Measurements from ENCODE around the gene NFATC2.

The NFATC2 gene

DNA sequence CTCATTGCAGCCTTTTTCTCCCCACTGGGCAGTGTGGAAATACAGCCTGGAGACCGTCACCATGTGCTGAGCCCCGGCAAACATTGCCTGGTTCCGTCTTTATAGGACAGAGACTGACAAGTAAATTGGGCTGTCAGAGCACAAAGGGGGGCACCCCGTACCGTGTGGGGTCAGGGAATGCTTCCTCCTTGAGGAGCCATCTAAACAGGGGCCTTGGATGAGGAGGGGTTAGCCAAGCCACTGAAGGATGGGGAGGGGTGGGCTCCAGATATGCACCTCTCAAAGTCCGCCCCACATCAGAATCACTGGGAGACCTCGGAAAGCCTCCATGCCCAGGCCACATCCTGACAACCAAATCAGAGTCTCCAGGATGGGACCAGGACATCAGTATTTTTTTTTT lies 73.9 kb downstream of the NFATC2 start:
- H3K4me3 ChIP-seq (replicated peaks; ENCODE audit: insufficient read depth, low read length), result no peak overlapping the region
- no peaks in the 10 kb centered on the region for H3K27me3 ChIP-seq (ENCODE audit: insufficient read depth, poor library complexity, severe bottlenecking)
- no peak overlapping the region for H3K27ac ChIP-seq (replicated peaks)
- no peak for TF ChIP-seq CTCF (IDR thresholded peaks at IDR 0.05; ENCODE audit: insufficient read depth, low read length)
- TF ChIP-seq GABPA (IDR thresholded peaks at IDR 0.05; ENCODE audit: low read depth), result no peak
- TF ChIP-seq, protein P1, sequence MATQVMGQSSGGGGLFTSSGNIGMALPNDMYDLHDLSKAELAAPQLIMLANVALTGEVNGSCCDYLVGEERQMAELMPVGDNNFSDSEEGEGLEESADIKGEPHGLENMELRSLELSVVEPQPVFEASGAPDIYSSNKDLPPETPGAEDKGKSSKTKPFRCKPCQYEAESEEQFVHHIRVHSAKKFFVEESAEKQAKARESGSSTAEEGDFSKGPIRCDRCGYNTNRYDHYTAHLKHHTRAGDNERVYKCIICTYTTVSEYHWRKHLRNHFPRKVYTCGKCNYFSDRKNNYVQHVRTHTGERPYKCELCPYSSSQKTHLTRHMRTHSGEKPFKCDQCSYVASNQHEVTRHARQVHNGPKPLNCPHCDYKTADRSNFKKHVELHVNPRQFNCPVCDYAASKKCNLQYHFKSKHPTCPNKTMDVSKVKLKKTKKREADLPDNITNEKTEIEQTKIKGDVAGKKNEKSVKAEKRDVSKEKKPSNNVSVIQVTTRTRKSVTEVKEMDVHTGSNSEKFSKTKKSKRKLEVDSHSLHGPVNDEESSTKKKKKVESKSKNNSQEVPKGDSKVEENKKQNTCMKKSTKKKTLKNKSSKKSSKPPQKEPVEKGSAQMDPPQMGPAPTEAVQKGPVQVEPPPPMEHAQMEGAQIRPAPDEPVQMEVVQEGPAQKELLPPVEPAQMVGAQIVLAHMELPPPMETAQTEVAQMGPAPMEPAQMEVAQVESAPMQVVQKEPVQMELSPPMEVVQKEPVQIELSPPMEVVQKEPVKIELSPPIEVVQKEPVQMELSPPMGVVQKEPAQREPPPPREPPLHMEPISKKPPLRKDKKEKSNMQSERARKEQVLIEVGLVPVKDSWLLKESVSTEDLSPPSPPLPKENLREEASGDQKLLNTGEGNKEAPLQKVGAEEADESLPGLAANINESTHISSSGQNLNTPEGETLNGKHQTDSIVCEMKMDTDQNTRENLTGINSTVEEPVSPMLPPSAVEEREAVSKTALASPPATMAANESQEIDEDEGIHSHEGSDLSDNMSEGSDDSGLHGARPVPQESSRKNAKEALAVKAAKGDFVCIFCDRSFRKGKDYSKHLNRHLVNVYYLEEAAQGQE (IDR thresholded peaks at IDR 0.05; ENCODE audit: insufficient replicate concordance, low read depth), result no peak
- TF ChIP-seq POLR2AphosphoS5 (IDR thresholded peaks at IDR 0.05; ENCODE audit: low read depth), result no peak
- no peak for TF ChIP-seq SPI1 (IDR thresholded peaks at IDR 0.05; ENCODE audit: borderline replicate concordance, low read depth)
- DNase-seq (ENCODE audit: low read depth in 1 of 2, low spot score in 1 of 2), result no peak

DNA sequence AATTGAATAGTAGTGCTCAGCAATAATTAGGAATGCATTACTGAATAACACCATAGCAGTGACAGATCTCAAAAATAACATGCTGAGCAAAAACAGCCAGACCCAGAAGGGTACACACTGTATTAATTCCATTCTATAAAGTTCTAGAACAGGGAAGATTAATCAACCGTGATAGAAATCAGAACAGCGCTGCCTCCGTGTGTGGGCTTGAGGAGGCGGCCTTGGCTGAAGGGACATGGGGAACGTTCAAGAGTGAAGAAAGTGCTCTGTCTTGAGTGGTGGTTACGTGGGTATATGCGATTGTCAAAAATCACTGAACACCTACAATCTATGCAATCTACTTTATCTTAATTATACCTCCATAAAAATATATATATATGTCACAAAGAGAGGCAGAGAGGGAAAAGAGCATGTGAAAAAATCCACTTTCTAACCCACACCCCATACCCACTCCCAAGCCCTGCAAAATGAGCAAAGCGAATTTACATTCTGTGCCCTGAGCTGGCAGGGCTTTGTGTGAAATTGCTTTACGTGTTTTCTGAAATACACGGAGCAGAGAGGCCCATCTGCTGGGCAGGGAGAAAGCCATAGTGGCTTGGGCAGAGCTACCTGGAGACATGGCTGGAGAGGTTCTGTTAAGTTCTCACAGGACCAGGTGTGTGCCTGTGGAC lies 74.4 kb downstream of the NFATC2 start:
- no peak overlapping the region for H3K27ac ChIP-seq (replicated peaks)
- no peak overlapping the region for H3K4me3 ChIP-seq (replicated peaks; ENCODE audit: insufficient read depth, low read length)
- H3K27me3 ChIP-seq (ENCODE audit: insufficient read depth, poor library complexity, severe bottlenecking), result no peaks in the 10 kb centered on the region
- TF ChIP-seq GABPA (IDR thresholded peaks at IDR 0.05; ENCODE audit: low read depth) (no peak), POLR2AphosphoS5 (IDR thresholded peaks at IDR 0.05; ENCODE audit: low read depth) (no peak), CTCF (IDR thresholded peaks at IDR 0.05; ENCODE audit: insufficient read depth, low read length) (no peak), SPI1 (IDR thresholded peaks at IDR 0.05; ENCODE audit: borderline replicate concordance, low read depth) (no peak)
- TF ChIP-seq, protein P1 (IDR thresholded peaks at IDR 0.05; ENCODE audit: insufficient replicate concordance, low read depth), result no peak
- no peak for DNase-seq (ENCODE audit: low read depth in 1 of 2, low spot score in 1 of 2)

DNA sequence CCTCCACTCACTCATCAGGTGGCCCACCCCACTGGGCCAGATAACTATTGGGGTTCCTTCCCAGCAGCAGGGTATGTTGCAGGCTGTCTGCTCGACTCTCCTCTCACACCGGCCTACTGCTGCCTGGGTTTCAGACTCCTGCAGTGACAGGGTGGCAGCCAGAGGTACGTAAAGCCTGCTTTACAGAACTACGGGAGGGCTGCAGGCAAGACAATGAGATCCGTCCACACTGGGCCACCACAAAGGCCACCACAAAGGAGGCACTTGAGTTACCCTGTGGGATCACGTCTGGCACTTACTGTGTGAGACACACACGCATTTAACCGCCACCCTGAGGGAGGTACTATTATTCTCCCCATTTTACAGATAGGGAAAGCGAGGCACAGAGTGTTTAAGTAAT lies 78.5 kb downstream of the NFATC2 start:
- peak overlapping the region; percentile 93 for H3K27ac ChIP-seq (replicated peaks)

More for the DNA sequence above, 78.5 kb downstream of the NFATC2 start:
- no peak for DNase-seq (ENCODE audit: low read depth in 1 of 2, low spot score in 1 of 2)
- no peak for TF ChIP-seq POLR2AphosphoS5 (IDR thresholded peaks at IDR 0.05; ENCODE audit: low read depth)
- no peak for TF ChIP-seq GABPA (IDR thresholded peaks at IDR 0.05; ENCODE audit: low read depth)
- no peak for TF ChIP-seq CTCF (IDR thresholded peaks at IDR 0.05; ENCODE audit: insufficient read depth, low read length)
- no peak for TF ChIP-seq SPI1 (IDR thresholded peaks at IDR 0.05; ENCODE audit: borderline replicate concordance, low read depth)
- TF ChIP-seq, protein P1 (IDR thresholded peaks at IDR 0.05; ENCODE audit: insufficient replicate concordance, low read depth), result no peak
- Histone ChIP-seq H3K27me3 (ENCODE audit: insufficient read depth, poor library complexity, severe bottlenecking) (no peaks in the 10 kb centered on the region), H3K4me3 (replicated peaks; ENCODE audit: insufficient read depth, low read length) (no peak overlapping the region)

All from HL-60 (cell line).